Measurements from ENCODE around the gene IER5L.
"Not testable (repeated sequence)": the region's sequence is repeated elsewhere in the genome, so short reads cannot be mapped to it uniquely, and the experiment has no call there.

The IER5L gene

DNA sequence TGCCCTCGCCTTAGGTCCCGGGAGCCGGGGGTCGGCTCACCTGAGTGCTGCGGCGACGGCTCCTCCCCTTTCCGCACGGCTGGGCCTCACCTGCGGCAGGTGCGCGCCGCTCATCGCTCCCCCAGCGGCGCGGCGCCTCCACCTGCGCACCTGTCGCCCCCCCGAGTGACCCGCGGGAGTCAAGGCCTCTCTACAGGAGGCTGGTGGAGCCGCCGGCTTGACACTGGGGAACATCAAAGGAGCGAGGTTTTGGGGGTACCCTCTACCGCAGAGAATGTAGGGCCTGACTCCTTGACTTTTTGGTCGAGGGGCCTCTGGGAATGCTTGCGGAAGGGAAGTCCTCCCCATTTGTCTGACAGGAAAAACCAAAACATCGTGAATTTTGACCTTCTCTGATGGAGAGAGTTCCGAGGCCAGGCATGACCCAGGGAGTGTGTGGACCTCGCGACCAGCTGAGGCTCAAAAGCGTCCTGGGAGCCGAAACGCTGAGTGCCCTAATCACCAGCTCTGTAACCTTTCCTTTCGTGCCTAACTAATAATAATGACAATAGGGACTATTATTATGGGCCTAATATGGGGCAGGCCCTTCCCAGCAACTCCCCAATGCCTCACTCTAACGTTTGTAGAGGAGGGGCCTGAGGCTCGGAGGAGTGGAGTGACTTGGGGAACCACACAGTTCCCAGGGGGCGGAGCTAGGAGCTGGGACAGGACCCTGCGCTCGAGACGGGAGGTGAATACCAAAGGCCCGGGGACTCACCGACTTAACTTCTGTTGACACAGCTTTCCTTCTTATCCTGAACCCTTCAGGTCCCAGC is 714 bp upstream of the IER5L start:
- no peak for DNase-seq (ENCODE audit: low read depth)

DNA sequence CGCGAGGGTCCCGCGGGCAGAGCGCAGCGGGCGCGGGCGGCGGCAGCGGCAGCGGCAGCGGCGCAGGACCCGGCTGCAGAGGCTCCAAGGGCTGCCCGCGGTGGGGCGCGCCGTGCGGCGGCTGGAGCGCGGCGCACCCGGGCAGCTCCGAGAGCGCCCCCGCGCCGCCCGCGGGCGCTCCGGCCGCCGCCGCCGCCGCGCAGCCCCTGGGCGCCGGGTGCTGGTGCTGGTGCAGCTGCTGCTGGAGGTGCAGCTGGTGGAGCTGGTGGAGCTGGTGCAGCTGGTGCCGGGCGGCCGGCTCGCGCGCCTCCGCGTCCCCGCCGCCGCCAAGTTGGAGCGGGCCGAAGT is 644 bp downstream of the IER5L start:
- DNase-seq (ENCODE audit: low read depth): no peak

DNA sequence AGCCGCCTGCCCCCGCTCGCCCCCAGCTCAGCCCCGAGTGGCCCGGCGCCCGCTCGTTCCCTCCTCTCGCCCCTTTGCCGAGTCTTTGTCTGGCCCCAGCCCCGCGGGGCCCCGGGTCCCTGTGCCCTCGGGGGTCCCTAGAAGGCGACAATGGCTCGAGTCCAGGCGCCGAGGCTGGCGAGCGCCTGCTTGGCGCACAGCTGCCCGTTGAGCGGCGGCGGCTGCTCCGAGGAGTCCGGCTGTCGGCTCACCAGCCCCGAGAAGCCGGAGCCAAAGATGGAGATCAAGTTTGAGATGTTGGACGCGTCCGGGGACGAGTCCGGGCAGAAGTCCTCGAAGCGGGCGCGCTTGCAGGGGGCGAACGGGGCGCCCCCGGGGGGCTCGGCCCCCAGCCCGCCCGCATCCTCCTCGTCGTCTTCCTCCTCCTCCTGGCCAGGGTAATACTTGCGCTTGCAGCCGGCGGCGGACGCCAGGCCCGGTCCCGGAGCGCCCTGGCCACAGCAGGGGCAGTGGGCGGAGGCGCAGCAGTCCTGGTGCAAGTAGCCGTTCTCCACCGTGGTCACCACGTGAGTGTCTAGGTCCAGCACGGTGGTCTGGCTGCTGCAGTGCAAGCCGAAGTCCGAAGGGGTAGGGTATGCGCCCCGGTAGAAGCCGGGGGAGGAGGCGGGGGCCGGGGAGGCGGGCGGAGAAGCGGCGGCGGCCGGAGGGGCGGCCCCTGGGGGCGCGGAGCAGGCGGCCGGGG is 1.2 kb downstream of the IER5L start:
- DNase-seq (ENCODE audit: low read depth): no peak

GRCh38 chr9:129175825-129176633 is 2.0 kb downstream of the IER5L start:
- peak; percentile 81 for DNase-seq (ENCODE audit: low read depth)

DNA sequence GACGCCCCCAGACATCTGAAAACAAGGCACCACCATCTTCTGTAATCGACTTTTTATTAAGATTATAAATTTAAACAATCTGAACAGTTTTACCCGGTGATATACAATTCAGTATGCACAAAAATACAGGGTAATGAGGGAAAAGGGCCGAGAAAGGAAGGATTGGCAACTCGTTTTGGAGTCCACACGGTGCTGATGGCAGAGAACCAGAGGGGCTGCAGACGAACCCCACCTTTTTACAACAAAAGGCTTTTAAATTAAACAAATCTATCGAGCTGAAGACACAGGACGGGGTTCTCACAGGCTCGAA is 2.6 kb downstream of the IER5L start:
- no peak for DNase-seq (ENCODE audit: low read depth)

GRCh38 chr9:129174724-129175514 is 3.1 kb downstream of the IER5L start:
- peak; percentile 88 for DNase-seq (ENCODE audit: low read depth)

- DNase-seq (ENCODE audit: low read depth): peak; percentile 84
These were observed 3.8 kb downstream of the IER5L start for GRCh38 chr9:129174102-129174723.

DNA sequence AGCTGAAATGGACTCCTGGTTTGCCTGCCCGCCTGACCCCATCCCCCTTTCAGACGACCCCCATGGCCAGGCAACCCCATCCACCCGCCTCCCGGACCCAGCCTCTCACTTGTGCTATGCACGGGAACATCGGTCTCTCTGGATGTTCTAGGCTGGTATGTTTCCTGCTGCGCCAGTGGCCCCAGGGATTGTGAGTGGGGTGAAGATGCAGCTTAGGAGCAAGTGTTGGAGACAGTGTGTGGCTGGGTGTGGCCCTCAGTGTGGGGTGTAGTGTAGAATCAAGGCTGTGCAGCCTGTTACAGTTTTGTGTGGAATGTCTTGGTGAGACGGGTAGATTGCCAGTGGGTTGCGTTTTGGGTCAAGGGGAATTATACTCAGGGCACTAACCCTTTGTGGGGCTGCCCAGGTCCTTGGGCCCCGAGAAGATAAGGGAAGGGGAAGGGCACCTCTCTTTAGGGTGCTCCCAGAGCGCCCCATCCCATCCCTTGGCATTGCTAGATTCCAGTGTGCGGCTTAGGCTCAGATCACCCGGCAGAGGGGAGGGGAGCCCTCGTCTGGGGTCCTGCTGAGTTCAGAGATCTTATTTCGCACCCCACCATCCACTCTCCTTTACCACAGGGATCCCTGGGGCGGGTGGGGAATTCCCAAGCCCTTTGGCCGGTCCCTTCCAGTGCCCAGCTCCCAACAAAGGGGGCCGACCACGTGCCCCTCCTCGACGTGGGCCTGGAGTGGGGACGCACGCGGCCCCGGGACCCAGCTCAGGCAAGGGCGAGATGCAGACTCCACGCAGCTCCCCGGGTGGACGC is 4.6 kb downstream of the IER5L start:
- DNase-seq (ENCODE audit: low read depth): no peak

DNA sequence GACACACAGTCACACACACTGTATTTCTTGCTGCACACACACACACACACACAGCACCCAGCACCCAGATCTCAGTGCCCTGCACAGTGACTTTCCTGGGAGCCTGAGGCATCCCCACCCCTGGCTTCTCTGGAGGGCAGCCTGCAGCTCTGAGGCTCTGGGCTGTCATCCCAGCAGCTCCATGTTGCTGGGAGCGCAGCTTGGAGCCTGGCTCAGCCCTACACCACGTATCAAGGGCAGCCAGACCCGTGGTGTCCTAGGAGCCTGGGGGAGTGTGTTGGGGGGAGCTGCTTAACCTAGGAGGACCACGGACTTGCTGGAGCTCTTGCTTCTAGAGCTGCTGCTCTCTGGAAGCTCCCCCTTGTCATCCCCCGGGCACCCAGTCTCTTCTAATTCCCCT is 5.2 kb downstream of the IER5L start:
- no peak for DNase-seq (ENCODE audit: low read depth)

DNA sequence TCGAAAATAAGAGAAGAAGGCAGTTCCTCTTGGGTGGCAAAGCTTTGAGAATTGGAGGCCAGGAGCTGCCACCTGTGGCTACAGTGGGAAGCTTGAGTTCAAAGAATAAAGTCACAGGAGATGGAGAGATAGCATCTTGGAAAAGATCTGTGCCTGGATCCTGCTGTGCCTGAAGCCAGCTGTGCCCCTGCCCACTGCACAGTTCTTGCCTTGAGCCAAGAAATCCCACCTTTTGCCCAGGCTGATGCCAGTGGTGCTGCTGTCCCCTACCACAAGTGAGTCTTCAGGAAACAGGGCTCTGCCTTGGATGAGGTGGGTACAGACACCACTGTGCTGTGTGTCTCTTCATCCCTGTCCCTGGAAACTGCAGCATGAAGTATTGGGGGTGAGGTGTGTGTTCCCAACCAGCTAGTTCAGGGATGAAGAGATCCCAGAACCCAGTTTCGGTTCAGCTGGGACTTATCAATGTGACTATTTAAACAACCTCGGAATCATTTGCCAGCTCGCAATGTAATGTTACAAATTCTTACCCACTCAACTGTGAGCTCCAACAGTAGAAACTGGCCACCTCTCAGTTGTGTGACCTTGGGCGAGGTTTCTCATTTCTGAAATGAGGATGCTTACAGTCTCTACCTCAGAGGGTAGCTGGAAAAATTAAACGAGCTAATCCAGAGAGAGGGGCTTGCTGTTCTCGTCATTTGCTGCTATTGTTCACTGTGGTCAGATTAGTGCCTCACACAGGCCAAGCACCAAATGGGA is 5.9 kb downstream of the IER5L start:
- no peak for DNase-seq (ENCODE audit: low read depth)

DNA sequence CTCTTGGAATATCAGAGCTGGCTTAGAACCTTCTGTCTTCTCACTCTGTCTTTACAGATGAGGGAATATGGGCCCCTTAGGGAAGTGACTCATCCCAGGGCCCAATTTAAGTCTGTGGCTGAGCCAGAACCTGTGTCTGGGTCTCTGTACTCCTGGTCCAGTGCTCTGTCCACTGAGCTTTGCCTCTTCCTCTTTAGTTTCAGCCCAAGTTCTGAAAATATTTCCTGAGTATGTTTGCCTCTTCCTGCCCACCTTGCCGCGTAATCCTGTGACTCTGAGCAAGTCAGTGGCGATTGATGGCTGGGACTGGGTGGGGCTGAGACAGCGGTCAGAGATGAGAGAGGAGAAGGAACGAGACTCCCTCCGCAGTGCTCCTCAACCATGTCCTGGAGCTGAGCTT is 7.8 kb downstream of the IER5L start:
- DNase-seq (ENCODE audit: low read depth): no peak

DNA sequence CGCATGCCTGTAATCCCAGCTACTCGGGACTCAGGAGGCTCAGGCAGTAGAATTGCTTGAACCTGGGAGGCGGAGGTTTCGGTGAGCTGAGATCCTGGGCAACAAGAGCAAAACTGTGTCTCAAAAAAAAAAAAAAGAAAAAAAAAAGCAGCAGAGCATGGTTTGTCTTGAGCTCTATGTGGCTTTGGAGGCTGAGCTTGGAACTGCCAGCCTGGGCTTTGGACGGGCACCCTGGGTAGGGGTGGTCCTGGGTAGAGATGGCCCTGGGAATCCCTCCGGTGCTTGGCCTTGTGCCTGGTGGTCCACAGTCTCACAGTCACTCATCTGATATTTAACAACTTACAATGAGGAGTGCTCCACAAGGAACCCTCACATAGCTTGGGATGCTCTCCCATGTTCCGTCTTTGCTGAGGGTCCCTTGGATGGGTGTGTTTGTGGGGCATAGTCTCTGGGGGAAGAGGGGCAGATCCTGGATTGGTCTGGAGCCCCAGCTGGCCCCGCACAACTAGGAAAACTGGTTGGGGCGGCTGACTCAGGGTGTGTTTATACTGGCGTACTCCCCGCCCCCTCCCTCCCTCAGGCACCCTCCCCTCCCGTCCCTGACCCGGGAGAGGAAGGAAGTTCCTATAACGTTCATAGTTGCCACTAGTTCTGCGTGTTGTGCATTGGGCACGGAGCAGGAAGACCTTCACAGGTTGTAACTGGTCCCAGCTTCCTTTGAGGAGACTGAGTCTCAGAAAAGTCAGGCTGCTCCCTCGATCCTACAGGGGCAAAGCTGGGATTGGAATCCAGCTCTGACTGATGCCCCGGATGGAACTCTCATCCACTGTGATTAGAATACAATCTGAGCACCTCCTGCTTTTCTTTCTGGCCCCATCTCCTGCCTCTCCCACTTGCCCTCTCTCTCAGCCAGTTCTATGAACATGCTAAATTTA is 11.2 kb downstream of the IER5L start:
- DNase-seq (ENCODE audit: low read depth): peak; percentile 67

GRCh38 chr9:129165198-129165597 is 12.9 kb downstream of the IER5L start:
- DNase-seq (ENCODE audit: low read depth): no peak

GRCh38 chr9:129164246-129164930 is 13.7 kb downstream of the IER5L start:
- DNase-seq (ENCODE audit: low read depth): no peak

DNA sequence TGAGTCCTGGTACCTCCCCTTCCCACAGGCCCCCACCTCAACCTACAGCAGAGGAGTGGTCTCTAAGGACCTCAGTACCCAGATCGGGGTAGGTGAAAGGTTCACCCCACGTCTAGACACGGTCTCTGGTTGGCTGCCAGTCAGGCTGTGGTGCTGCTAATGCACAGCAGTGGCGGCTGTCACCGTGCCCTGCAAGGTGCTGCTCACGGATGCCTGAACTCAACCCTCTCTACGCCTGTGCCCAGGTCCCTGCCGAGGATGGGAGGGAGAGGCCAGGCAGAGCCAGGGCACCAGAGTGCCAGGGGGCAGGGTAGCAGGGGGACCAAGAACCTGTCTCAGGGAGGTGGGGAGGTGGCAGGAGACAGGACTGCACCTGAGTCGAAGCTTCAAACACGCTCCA is 14.3 kb downstream of the IER5L start:
- DNase-seq (ENCODE audit: low read depth): no peak

GRCh38 chr9:129163198-129163670 is 14.8 kb downstream of the IER5L start:
- DNase-seq (ENCODE audit: low read depth): not testable (repeated sequence)

GRCh38 chr9:129162497-129163197 is 15.4 kb downstream of the IER5L start:
- no peak for DNase-seq (ENCODE audit: low read depth)

GRCh38 chr9:129161534-129161837 is 16.6 kb downstream of the IER5L start:
- no peak for DNase-seq (ENCODE audit: low read depth)
